ENCODE results near the gene GRK5. TPM values are rescaled to one million over a fixed set of nuclear protein-coding genes. Genes with fewer than 3 reads are reported as not detected.

Gene GRK5
- total RNA-seq, 2 donors from 2014 or later, result 24.8 to 28.1 TPM

DNA sequence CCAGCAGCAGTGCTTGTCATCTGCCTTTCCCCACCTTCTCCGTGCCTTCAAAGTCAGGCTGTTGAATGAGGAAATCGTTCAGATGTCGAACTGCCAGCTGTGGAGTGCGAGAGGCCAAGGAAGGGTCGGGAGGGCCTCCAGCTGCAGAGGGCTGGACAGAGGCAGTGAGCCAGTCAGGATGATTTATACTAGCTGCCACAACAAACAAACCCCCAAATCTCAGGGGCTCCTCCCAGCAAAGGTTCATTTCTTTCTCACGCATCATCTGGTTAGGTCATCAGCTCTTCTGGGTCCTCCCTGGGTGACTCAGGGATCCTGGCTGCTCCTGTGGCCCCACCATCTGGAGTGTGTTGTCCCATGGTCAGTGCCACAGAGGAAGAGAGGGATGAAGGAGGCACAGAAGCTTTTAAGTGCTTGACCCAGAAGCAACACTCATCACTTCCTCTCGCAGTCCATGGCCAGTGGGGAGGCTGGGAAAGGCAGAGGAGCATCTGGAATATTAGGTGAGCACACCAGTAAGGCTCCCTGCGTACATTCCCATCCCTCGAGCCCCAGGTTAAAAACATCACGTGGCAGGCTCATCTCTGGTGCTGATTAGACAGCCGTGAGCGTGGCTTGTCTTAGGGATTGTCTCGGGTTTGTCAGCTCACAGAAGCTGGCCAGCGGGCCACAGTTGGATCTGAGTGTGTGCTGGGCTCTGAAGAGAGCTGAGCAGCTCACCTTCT lies 194.5 kb downstream of the GRK5 start:
- Mint-ChIP-seq H3K9me3 (no peaks in the 10 kb centered on the region), H3K27me3 (ENCODE audit: low read depth) (no peaks in the 10 kb centered on the region), H3K27ac (no peak overlapping the region), H3K36me3 (ENCODE audit: insufficient read depth in 2 of 2) (peaks cover 0 to 5% of the 10 kb centered on the region in 2 donors), H3K4me1 (ENCODE audit: low read depth) (no peaks in the 10 kb centered on the region), H3K4me3 (no peak overlapping the region)
- DNase-seq, result no peak
- ATAC-seq (replicated peaks in 1 of 2), result no peak

DNA sequence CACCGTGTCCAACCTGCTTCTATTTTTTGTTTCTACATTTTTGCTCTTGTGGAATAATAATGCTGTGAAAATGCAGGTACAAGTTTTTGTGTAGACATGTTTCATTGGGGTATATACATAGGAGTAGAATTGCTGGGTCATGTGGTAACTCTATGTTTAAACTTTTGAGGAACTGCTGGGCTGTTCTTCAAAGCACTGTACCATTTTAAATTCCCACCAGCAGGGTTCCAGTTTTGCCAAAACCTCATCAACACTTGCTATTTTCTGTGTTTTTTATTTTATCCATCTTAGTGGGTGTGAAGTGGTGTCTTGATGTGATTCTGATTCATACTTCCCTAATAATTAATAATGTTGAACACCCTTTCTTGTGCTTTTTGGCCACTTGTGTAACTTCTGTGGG lies 196.6 kb downstream of the GRK5 start:
- H3K4me1 Mint-ChIP-seq (ENCODE audit: low read depth), result no peaks in the 10 kb centered on the region
- DNase-seq (no peak), ATAC-seq (replicated peaks in 1 of 2) (no peak)
- no peak overlapping the region for H3K4me3 Mint-ChIP-seq
- H3K27me3 Mint-ChIP-seq (ENCODE audit: low read depth), result no peaks in the 10 kb centered on the region
- no peaks in the 10 kb centered on the region for H3K9me3 Mint-ChIP-seq
- peak overlapping the region; percentile 82 for H3K27ac Mint-ChIP-seq
- peaks cover 0 to 3% of the 10 kb centered on the region in 2 donors for H3K36me3 Mint-ChIP-seq (ENCODE audit: insufficient read depth in 2 of 2)

DNA sequence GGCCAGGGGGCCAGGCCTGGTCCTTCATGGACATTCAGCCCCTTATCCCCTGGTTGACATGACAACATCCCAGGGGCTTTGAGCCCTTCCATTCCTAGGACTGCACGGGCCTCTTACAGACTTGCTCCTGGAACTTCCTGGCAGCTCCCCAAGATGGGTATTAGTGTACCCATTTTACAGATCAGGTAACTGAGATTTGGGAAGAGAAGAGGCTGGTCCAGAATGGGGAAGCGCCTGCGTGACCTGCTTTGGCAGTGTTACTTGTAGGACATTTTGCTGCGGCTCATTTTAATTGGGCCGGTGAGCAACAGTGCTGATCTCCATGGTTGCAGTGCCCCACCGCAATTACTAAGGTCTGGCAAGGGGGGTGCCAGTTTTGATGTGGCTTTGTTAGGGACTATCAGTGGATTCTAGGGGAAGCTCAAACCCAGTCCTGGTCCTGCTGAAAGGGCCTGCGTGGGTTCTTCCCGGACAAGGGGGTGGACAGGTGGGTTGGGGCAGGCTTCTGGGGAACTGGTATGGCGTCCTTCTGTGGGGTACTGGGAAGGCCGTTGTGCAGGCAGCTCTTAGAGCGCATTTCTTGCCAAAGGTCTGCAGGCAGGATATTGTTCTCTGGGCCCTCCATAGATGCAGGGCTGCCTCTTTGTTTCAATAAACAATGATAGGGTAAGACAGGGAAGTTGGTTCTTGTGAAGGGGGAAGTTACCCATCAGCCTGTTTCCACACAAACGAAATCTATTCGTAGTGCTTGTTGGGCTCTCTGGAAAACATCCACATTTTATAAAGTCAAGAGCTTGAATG lies 197.5 kb downstream of the GRK5 start:
- no peaks in the 10 kb centered on the region for H3K4me1 Mint-ChIP-seq (ENCODE audit: low read depth)
- DNase-seq, result no peak
- no peak overlapping the region for H3K4me3 Mint-ChIP-seq
- peaks cover 0 to 2% of the 10 kb centered on the region in 2 donors for H3K36me3 Mint-ChIP-seq (ENCODE audit: insufficient read depth in 2 of 2)
- no peaks in the 10 kb centered on the region for H3K27me3 Mint-ChIP-seq (ENCODE audit: low read depth)
- no peak for ATAC-seq (replicated peaks in 1 of 2)
- H3K27ac Mint-ChIP-seq, result no peak overlapping the region
- H3K9me3 Mint-ChIP-seq, result no peaks in the 10 kb centered on the region

GRCh38 chr10:119405520-119405807 lies 198.1 kb downstream of the GRK5 start:
- H3K27me3 Mint-ChIP-seq (ENCODE audit: low read depth), result no peaks in the 10 kb centered on the region
- H3K9me3 Mint-ChIP-seq, result no peaks in the 10 kb centered on the region
- DNase-seq (no peak), ATAC-seq (replicated peaks in 1 of 2) (no peak)
- H3K27ac Mint-ChIP-seq, result no peak overlapping the region
- H3K4me1 Mint-ChIP-seq (ENCODE audit: low read depth), result no peaks in the 10 kb centered on the region
- H3K36me3 Mint-ChIP-seq (ENCODE audit: insufficient read depth in 2 of 2), result no peaks in the 10 kb centered on the region
- H3K4me3 Mint-ChIP-seq, result no peak overlapping the region

GRCh38 chr10:119406137-119406536 lies 198.8 kb downstream of the GRK5 start:
- Mint-ChIP-seq H3K27ac (no peak overlapping the region), H3K36me3 (ENCODE audit: insufficient read depth in 2 of 2) (no peaks in the 10 kb centered on the region), H3K4me1 (ENCODE audit: low read depth) (no peaks in the 10 kb centered on the region), H3K4me3 (no peak overlapping the region), H3K9me3 (no peaks in the 10 kb centered on the region), H3K27me3 (ENCODE audit: low read depth) (no peaks in the 10 kb centered on the region)
- DNase-seq (no peak), ATAC-seq (replicated peaks in 1 of 2) (no peak)

- Mint-ChIP-seq H3K27me3 (ENCODE audit: low read depth) (no peaks in the 10 kb centered on the region), H3K4me1 (ENCODE audit: low read depth) (no peaks in the 10 kb centered on the region), H3K4me3 (no peak overlapping the region), H3K36me3 (ENCODE audit: insufficient read depth in 2 of 2) (no peaks in the 10 kb centered on the region), H3K27ac (no peak overlapping the region), H3K9me3 (no peaks in the 10 kb centered on the region)
- DNase-seq, result no peak
- no peak for ATAC-seq (replicated peaks in 1 of 2)
Observed at GRCh38 chr10:119406601-119407253, 199.4 kb downstream of the GRK5 start.

GRCh38 chr10:119407254-119407777 lies 199.9 kb downstream of the GRK5 start:
- DNase-seq (no peak), ATAC-seq (replicated peaks in 1 of 2) (no peak)
- Mint-ChIP-seq H3K27ac (no peak overlapping the region), H3K27me3 (ENCODE audit: low read depth) (no peaks in the 10 kb centered on the region), H3K4me3 (no peak overlapping the region), H3K9me3 (no peaks in the 10 kb centered on the region), H3K36me3 (ENCODE audit: insufficient read depth in 2 of 2) (no peaks in the 10 kb centered on the region), H3K4me1 (ENCODE audit: low read depth) (no peaks in the 10 kb centered on the region)

- DNase-seq, result no peak
- Mint-ChIP-seq H3K27me3 (ENCODE audit: low read depth) (no peaks in the 10 kb centered on the region), H3K27ac (no peak overlapping the region), H3K36me3 (ENCODE audit: insufficient read depth in 2 of 2) (no peaks in the 10 kb centered on the region), H3K4me3 (no peak overlapping the region), H3K4me1 (ENCODE audit: low read depth) (no peaks in the 10 kb centered on the region), H3K9me3 (no peaks in the 10 kb centered on the region)
- ATAC-seq (replicated peaks in 1 of 2), result no peak
Observed at GRCh38 chr10:119408072-119408471, 200.7 kb downstream of the GRK5 start.

DNA sequence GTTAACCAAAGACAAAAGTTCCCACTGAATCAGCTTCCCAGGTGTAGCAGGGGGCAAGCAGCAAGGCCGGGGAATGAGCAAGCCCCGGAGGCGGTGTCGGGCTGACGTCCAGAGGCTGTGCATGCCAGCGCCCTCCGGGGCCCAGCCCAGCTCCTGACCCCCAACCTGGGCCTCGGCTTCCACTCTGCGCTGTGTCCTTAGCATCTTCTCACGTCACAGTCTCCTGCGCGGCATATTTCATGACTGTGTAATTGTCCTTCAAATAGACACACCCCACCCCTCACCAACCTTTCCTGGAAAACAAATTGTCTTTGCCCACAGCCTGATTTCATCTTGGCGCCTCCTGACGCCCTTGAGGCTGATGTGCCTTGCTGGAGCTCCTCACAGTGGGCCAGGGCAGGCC lies 201.6 kb downstream of the GRK5 start:
- DNase-seq, result no peak
- Mint-ChIP-seq H3K27ac (no peak overlapping the region), H3K36me3 (ENCODE audit: insufficient read depth in 2 of 2) (no peaks in the 10 kb centered on the region), H3K9me3 (no peaks in the 10 kb centered on the region), H3K4me1 (ENCODE audit: low read depth) (no peaks in the 10 kb centered on the region), H3K4me3 (no peak overlapping the region), H3K27me3 (ENCODE audit: low read depth) (no peaks in the 10 kb centered on the region)
- ATAC-seq (replicated peaks in 1 of 2), result no peak

- Mint-ChIP-seq H3K27me3 (ENCODE audit: low read depth) (no peaks in the 10 kb centered on the region), H3K36me3 (ENCODE audit: insufficient read depth in 2 of 2) (no peaks in the 10 kb centered on the region), H3K4me1 (ENCODE audit: low read depth) (no peaks in the 10 kb centered on the region), H3K27ac (no peak overlapping the region), H3K9me3 (no peaks in the 10 kb centered on the region), H3K4me3 (no peak overlapping the region)
- no peak for DNase-seq
- ATAC-seq (replicated peaks in 1 of 2), result no peak
Observed at GRCh38 chr10:119409385-119409784, 202.0 kb downstream of the GRK5 start.

DNA sequence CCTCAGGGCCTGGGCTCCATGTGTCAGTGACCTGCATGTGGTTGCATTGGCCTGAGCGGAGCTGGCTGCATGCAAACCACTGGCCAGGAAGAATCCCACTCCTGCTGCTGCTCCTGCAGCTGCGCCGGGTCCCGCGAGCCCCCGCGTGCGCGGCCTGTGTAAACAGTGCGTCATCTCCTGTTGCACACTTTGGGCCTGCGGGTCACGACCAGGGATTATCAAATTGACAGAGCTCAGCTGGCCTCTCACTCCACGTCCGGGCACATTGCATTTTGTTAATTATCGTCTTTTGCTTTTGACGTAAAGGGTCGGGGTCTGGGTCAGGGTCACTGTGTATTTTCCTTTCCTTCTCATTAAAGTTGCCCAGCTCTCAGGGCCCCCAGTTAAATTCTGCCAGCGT lies 202.5 kb downstream of the GRK5 start:
- Mint-ChIP-seq H3K4me1 (ENCODE audit: low read depth) (no peaks in the 10 kb centered on the region), H3K27ac (no peak overlapping the region), H3K9me3 (no peaks in the 10 kb centered on the region), H3K4me3 (no peak overlapping the region), H3K27me3 (ENCODE audit: low read depth) (no peaks in the 10 kb centered on the region), H3K36me3 (ENCODE audit: insufficient read depth in 2 of 2) (no peaks in the 10 kb centered on the region)
- no peak for DNase-seq
- ATAC-seq (replicated peaks in 1 of 2), result no peak

DNA sequence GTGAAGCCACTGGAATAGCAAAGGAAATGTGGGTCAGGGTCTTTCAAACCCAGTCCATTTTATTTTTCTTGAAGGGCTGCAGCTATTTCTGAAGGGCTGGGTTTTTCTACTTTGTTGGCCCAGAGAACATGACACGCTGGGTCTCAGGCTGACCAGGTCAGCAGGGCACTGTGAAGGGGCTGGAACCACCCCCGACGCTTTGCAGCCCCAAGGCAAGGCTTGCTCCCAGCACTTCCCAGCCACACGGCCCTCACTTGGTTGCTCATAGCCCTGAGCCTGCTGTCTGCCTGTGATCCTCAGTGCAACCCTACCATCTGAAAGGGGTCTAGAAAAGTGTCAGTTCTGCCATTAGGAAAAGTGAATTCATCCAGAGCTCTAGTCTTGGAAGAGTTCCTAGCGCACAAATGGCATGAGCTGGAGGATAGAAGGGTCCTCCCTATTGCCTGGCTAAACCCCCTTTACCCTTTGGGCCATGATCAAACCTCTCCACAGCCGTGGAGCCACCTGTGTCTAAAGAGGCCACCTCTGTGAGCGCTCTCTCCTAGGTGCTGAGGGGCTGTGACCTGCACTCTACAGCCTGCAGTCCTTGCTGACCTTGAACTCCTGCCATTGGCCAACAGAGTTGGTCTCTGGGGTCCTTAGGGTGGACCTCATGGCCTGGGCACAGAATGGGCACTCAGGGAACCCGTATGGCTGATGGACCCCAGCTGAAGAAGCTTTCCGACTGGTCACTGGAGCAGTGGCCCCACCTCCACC lies 203.2 kb downstream of the GRK5 start:
- no peak overlapping the region for H3K27ac Mint-ChIP-seq
- H3K27me3 Mint-ChIP-seq (ENCODE audit: low read depth), result no peaks in the 10 kb centered on the region
- ATAC-seq (replicated peaks in 1 of 2), result no peak
- no peaks in the 10 kb centered on the region for H3K9me3 Mint-ChIP-seq
- H3K36me3 Mint-ChIP-seq (ENCODE audit: insufficient read depth in 2 of 2), result no peaks in the 10 kb centered on the region
- H3K4me1 Mint-ChIP-seq (ENCODE audit: low read depth), result no peaks in the 10 kb centered on the region
- no peak for DNase-seq
- H3K4me3 Mint-ChIP-seq, result no peak overlapping the region

Measured in activated T-cell treated with anti-CD3 and anti-CD28 coated beads, Interleukin-2, amount 50 U/mL, for 72 hours (primary cell).